ENCODE data around the gene HAUS5. TPM values are rescaled to one million over a fixed set of nuclear protein-coding genes. Genes with fewer than 3 reads are reported as not detected.

HAUS5 gene
- total RNA-seq, 1 donor from 2014 or later = 12.3 TPM

GRCh38 chr19:35666251-35666913 is 53.8 kb downstream of the HAUS5 start, which contains the start of gene UPK1A:
Gene UPK1A, plus strand, starts transcription at chr19:35666517. Its CDS starts 296 bp downstream, at chr19:35666813.
- no peak within 1 kb of the TSS for H3K4me3 ChIP-seq (ENCODE audit: low read depth, low read length)
- peaks cover 8% of the 10 kb centered on the region for H3K27me3 ChIP-seq (ENCODE audit: control insufficient read depth, insufficient read depth, low read length)
- DNase-seq (ENCODE audit: low read depth) = no peak
- no peak for TF ChIP-seq CTCF (IDR thresholded peaks at IDR 0.05; ENCODE audit: insufficient read depth, low read length, poor library complexity, severe bottlenecking)
- H3K36me3 ChIP-seq (ENCODE audit: control insufficient read depth, insufficient read depth, low read length) = no peaks in the 10 kb centered on the region

- Histone ChIP-seq H3K36me3 (ENCODE audit: control insufficient read depth, insufficient read depth, low read length) (no peaks in the 10 kb centered on the region), H3K27me3 (ENCODE audit: control insufficient read depth, insufficient read depth, low read length) (peaks cover 14% of the 10 kb centered on the region), H3K4me3 (ENCODE audit: low read depth, low read length) (no peak overlapping the region)
- DNase-seq (ENCODE audit: low read depth) = no peak
- TF ChIP-seq CTCF (IDR thresholded peaks at IDR 0.05; ENCODE audit: insufficient read depth, low read length, poor library complexity, severe bottlenecking) = no peak
Observed at GRCh38 chr19:35669566-35669965, 57.0 kb downstream of the HAUS5 start.

- Histone ChIP-seq H3K4me3 (ENCODE audit: low read depth, low read length) (no peak overlapping the region), H3K36me3 (ENCODE audit: control insufficient read depth, insufficient read depth, low read length) (no peaks in the 10 kb centered on the region), H3K27me3 (ENCODE audit: control insufficient read depth, insufficient read depth, low read length) (peaks cover 14% of the 10 kb centered on the region)
- DNase-seq (ENCODE audit: low read depth) = no peak
- no peak for TF ChIP-seq CTCF (IDR thresholded peaks at IDR 0.05; ENCODE audit: insufficient read depth, low read length, poor library complexity, severe bottlenecking)
Observed at GRCh38 chr19:35669974-35670373, 57.4 kb downstream of the HAUS5 start.

- Histone ChIP-seq H3K36me3 (ENCODE audit: control insufficient read depth, insufficient read depth, low read length) (no peaks in the 10 kb centered on the region), H3K4me3 (ENCODE audit: low read depth, low read length) (no peak overlapping the region), H3K27me3 (ENCODE audit: control insufficient read depth, insufficient read depth, low read length) (peaks cover 14% of the 10 kb centered on the region)
- no peak for TF ChIP-seq CTCF (IDR thresholded peaks at IDR 0.05; ENCODE audit: insufficient read depth, low read length, poor library complexity, severe bottlenecking)
- DNase-seq (ENCODE audit: low read depth) = no peak
Observed at GRCh38 chr19:35670686-35671085, 58.2 kb downstream of the HAUS5 start.

GRCh38 chr19:35671818-35672217 is 59.3 kb downstream of the HAUS5 start:
- DNase-seq (ENCODE audit: low read depth) = no peak
- no peak for TF ChIP-seq CTCF (IDR thresholded peaks at IDR 0.05; ENCODE audit: insufficient read depth, low read length, poor library complexity, severe bottlenecking)
- H3K36me3 ChIP-seq (ENCODE audit: control insufficient read depth, insufficient read depth, low read length) = no peaks in the 10 kb centered on the region
- H3K4me3 ChIP-seq (ENCODE audit: low read depth, low read length) = no peak overlapping the region
- peaks cover 16% of the 10 kb centered on the region for H3K27me3 ChIP-seq (ENCODE audit: control insufficient read depth, insufficient read depth, low read length)
